Measurements from ENCODE around the gene PGGHG.

The PGGHG gene

GRCh38 chr11:288478-289397 lies at the start of gene PGGHG:
Gene PGGHG, plus strand, starts transcription at chr11:289126. Its CDS starts 691 bp downstream, at chr11:289817.
- Histone ChIP-seq H3K27me3 (ENCODE audit: insufficient read depth, low read length) (no peaks in the 10 kb centered on the region), H2AFZ (ENCODE audit: low read depth, low read length) (peak within 1 kb of the TSS; percentile 84), H3K9me3 (ENCODE audit: low read length) (no peaks in the 10 kb centered on the region), H3K4me1 (ENCODE audit: insufficient read depth, low read length) (peaks cover 10% of the 10 kb centered on the region), H3K36me3 (ENCODE audit: insufficient read depth, low read length) (no peaks in the 10 kb centered on the region), H3K4me3 (ENCODE audit: low read length) (peak within 1 kb of the TSS; percentile 51)

- Histone ChIP-seq H3K4me3 (ENCODE audit: low read length) (no peak overlapping the region), H3K36me3 (ENCODE audit: insufficient read depth, low read length) (peaks cover 50% of the 10 kb centered on the region), H3K4me1 (ENCODE audit: insufficient read depth, low read length) (peaks cover 10% of the 10 kb centered on the region), H3K9me3 (ENCODE audit: low read length) (no peaks in the 10 kb centered on the region), H2AFZ (ENCODE audit: low read depth, low read length) (no peak overlapping the region), H3K27me3 (ENCODE audit: insufficient read depth, low read length) (no peaks in the 10 kb centered on the region)
Observed at GRCh38 chr11:240315-240714, 48.6 kb upstream of the PGGHG start.

- Histone ChIP-seq H3K36me3 (ENCODE audit: insufficient read depth, low read length) (peaks cover 61% of the 10 kb centered on the region), H3K4me1 (ENCODE audit: insufficient read depth, low read length) (peaks cover 8% of the 10 kb centered on the region), H3K9me3 (ENCODE audit: low read length) (no peaks in the 10 kb centered on the region), H3K4me3 (ENCODE audit: low read length) (no peak overlapping the region), H3K27me3 (ENCODE audit: insufficient read depth, low read length) (no peaks in the 10 kb centered on the region), H2AFZ (ENCODE audit: low read depth, low read length) (no peak overlapping the region)
Observed at GRCh38 chr11:241634-242033, 47.3 kb upstream of the PGGHG start.

DNA sequence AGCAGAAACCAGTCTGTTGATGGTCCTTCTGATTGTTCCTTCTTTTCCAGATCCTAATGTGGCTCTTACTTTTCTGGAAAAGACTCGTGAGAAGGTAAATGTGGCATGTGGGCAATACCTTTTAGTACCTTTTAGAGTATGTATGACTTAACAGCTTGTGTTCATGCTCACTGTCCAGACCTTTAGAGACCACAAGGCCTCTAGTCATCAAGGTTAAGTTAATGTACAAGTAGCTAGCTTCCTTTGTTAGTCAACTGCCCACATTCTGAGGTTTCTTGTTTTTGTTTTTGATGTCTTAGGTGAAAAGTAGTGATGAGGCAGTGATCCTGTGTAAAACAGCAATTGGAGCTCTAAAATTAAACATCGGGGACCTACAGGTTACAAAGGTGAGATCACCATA lies 44.5 kb upstream of the PGGHG start:
- Histone ChIP-seq H3K4me1 (ENCODE audit: insufficient read depth, low read length) (no peaks in the 10 kb centered on the region), H3K9me3 (ENCODE audit: low read length) (no peaks in the 10 kb centered on the region), H2AFZ (ENCODE audit: low read depth, low read length) (no peak overlapping the region), H3K4me3 (ENCODE audit: low read length) (no peak overlapping the region), H3K36me3 (ENCODE audit: insufficient read depth, low read length) (peaks cover 79% of the 10 kb centered on the region), H3K27me3 (ENCODE audit: insufficient read depth, low read length) (no peaks in the 10 kb centered on the region)

- H3K4me1 ChIP-seq (ENCODE audit: insufficient read depth, low read length), result no peaks in the 10 kb centered on the region
- no peaks in the 10 kb centered on the region for H3K9me3 ChIP-seq (ENCODE audit: low read length)
- H3K27me3 ChIP-seq (ENCODE audit: insufficient read depth, low read length), result no peaks in the 10 kb centered on the region
- H2AFZ ChIP-seq (ENCODE audit: low read depth, low read length), result no peak overlapping the region
- no peak overlapping the region for H3K4me3 ChIP-seq (ENCODE audit: low read length)
- peaks cover 89% of the 10 kb centered on the region for H3K36me3 ChIP-seq (ENCODE audit: insufficient read depth, low read length)
Observed at GRCh38 chr11:249062-249461, 39.9 kb upstream of the PGGHG start.

- Histone ChIP-seq H3K9me3 (ENCODE audit: low read length) (no peaks in the 10 kb centered on the region), H2AFZ (ENCODE audit: low read depth, low read length) (no peak overlapping the region), H3K4me3 (ENCODE audit: low read length) (no peak overlapping the region), H3K27me3 (ENCODE audit: insufficient read depth, low read length) (no peaks in the 10 kb centered on the region), H3K36me3 (ENCODE audit: insufficient read depth, low read length) (peaks cover 78% of the 10 kb centered on the region), H3K4me1 (ENCODE audit: insufficient read depth, low read length) (no peaks in the 10 kb centered on the region)
Observed at GRCh38 chr11:250274-250673, 38.7 kb upstream of the PGGHG start.

DNA sequence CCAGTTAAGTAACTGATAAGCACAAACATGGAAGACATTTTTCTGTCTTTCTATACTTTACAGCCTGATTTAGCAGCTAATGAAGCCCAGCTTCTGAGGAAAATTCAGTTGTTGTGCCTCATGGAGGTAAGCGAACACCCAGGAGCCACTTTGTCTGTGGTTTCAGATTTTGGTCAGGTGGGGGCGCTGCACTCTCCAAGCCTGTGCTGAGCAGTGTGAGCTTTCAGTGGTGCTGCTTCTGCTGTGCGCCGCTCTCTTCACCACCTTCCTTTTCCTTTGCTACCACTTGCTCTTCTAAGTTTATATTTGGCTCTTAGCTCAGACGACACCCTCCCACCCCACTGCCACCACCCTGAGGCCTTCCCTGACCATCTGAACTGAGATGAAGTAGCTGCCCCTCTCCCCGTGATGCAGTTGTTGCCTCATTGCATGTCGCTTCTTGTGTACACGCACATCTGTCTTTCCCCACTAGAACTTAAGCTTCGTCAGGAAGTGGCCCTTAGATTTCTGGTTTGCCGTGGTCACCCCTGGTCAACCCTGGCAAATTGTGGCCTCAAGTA lies 38.1 kb upstream of the PGGHG start:
- Histone ChIP-seq H3K27me3 (ENCODE audit: insufficient read depth, low read length) (no peaks in the 10 kb centered on the region), H3K4me3 (ENCODE audit: low read length) (no peak overlapping the region), H3K36me3 (ENCODE audit: insufficient read depth, low read length) (peaks cover 74% of the 10 kb centered on the region), H3K9me3 (ENCODE audit: low read length) (no peaks in the 10 kb centered on the region), H2AFZ (ENCODE audit: low read depth, low read length) (no peak overlapping the region), H3K4me1 (ENCODE audit: insufficient read depth, low read length) (no peaks in the 10 kb centered on the region)

- H3K27me3 ChIP-seq (ENCODE audit: insufficient read depth, low read length), result no peaks in the 10 kb centered on the region
- no peaks in the 10 kb centered on the region for H3K9me3 ChIP-seq (ENCODE audit: low read length)
- no peak overlapping the region for H3K4me3 ChIP-seq (ENCODE audit: low read length)
- peaks cover 67% of the 10 kb centered on the region for H3K36me3 ChIP-seq (ENCODE audit: insufficient read depth, low read length)
- H3K4me1 ChIP-seq (ENCODE audit: insufficient read depth, low read length), result no peaks in the 10 kb centered on the region
- no peak overlapping the region for H2AFZ ChIP-seq (ENCODE audit: low read depth, low read length)
Observed at GRCh38 chr11:251550-251949, 37.4 kb upstream of the PGGHG start.

GRCh38 chr11:252666-253065 lies 36.3 kb upstream of the PGGHG start:
- H3K4me3 ChIP-seq (ENCODE audit: low read length), result no peak overlapping the region

GRCh38 chr11:253160-253885 lies 35.6 kb upstream of the PGGHG start:
- Histone ChIP-seq H2AFZ (ENCODE audit: low read depth, low read length) (no peak overlapping the region), H3K4me1 (ENCODE audit: insufficient read depth, low read length) (no peaks in the 10 kb centered on the region), H3K27me3 (ENCODE audit: insufficient read depth, low read length) (no peaks in the 10 kb centered on the region), H3K36me3 (ENCODE audit: insufficient read depth, low read length) (peaks cover 51% of the 10 kb centered on the region), H3K9me3 (ENCODE audit: low read length) (no peaks in the 10 kb centered on the region), H3K4me3 (ENCODE audit: low read length) (no peak overlapping the region)

More at GRCh38 chr11:252666-253065, 36.3 kb upstream of the PGGHG start:
- Histone ChIP-seq H3K4me1 (ENCODE audit: insufficient read depth, low read length) (no peaks in the 10 kb centered on the region), H3K9me3 (ENCODE audit: low read length) (no peaks in the 10 kb centered on the region), H3K27me3 (ENCODE audit: insufficient read depth, low read length) (no peaks in the 10 kb centered on the region), H2AFZ (ENCODE audit: low read depth, low read length) (no peak overlapping the region), H3K36me3 (ENCODE audit: insufficient read depth, low read length) (peaks cover 57% of the 10 kb centered on the region)

DNA sequence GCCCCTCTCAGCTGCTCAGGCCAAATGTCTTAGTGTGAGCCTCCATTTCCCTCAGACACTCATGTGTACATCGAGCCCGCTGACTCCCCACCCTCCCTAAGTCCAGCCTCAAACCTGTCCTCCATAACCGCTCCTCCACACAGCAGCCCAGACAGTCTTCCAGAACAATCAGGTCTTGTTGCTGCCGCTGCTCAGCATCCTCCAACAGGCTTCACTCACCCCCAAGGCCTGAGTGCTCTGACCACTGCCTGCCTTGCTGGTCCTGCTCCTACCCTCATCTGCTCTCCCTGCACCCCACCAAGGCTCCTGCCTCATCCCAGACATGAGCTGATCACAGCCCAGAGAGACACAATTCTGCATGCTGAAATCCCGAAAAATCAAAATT lies 35.0 kb upstream of the PGGHG start:
- Histone ChIP-seq H3K27me3 (ENCODE audit: insufficient read depth, low read length) (no peaks in the 10 kb centered on the region), H3K4me3 (ENCODE audit: low read length) (no peak overlapping the region), H3K4me1 (ENCODE audit: insufficient read depth, low read length) (no peaks in the 10 kb centered on the region), H2AFZ (ENCODE audit: low read depth, low read length) (no peak overlapping the region), H3K36me3 (ENCODE audit: insufficient read depth, low read length) (peaks cover 45% of the 10 kb centered on the region), H3K9me3 (ENCODE audit: low read length) (no peaks in the 10 kb centered on the region)

DNA sequence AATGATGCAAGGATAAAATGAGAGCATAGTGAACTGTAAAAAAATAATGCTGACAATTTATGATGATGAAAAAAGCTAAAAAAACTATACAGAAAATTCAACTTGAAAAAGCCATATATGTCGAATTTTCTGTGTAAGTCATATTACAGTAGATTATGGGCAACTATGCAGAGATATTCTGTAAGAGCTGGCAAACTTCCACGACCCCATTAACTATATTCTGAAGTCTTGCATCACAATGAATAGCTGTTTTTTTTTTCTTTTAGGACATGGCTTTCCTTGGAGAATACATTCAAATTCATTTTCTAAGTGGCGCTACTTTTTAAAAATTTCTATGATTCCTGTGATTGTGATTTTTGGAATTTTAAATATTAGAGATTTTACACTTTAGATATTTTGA lies 33.8 kb upstream of the PGGHG start:
- Histone ChIP-seq H3K27me3 (ENCODE audit: insufficient read depth, low read length) (no peaks in the 10 kb centered on the region), H3K9me3 (ENCODE audit: low read length) (no peaks in the 10 kb centered on the region), H2AFZ (ENCODE audit: low read depth, low read length) (no peak overlapping the region), H3K36me3 (ENCODE audit: insufficient read depth, low read length) (peaks cover 37% of the 10 kb centered on the region), H3K4me3 (ENCODE audit: low read length) (no peak overlapping the region), H3K4me1 (ENCODE audit: insufficient read depth, low read length) (no peaks in the 10 kb centered on the region)

GRCh38 chr11:255816-256215 lies 33.1 kb upstream of the PGGHG start:
- Histone ChIP-seq H2AFZ (ENCODE audit: low read depth, low read length) (no peak overlapping the region), H3K27me3 (ENCODE audit: insufficient read depth, low read length) (no peaks in the 10 kb centered on the region), H3K9me3 (ENCODE audit: low read length) (no peaks in the 10 kb centered on the region), H3K4me3 (ENCODE audit: low read length) (no peak overlapping the region), H3K36me3 (ENCODE audit: insufficient read depth, low read length) (peaks cover 31% of the 10 kb centered on the region), H3K4me1 (ENCODE audit: insufficient read depth, low read length) (no peaks in the 10 kb centered on the region)

Measured in neuron (in vitro differentiated cells).